Stimulated activated CD8-positive, alpha-beta memory T cell treated with anti-CD3 and anti-CD28 coated beads, Interleukin-2, amount 100 ng/mL, for 48 hours (primary cell): ENCODE data around the gene UBE2O.

Experiments used
- DNase-seq, 2 donors: peaks; one replicate each; pipeline ENCODE4 v3.0.0-alpha.2; 2020; ENCODE audit warnings: low read depth in 2 of 2

UBE2O gene

DNA sequence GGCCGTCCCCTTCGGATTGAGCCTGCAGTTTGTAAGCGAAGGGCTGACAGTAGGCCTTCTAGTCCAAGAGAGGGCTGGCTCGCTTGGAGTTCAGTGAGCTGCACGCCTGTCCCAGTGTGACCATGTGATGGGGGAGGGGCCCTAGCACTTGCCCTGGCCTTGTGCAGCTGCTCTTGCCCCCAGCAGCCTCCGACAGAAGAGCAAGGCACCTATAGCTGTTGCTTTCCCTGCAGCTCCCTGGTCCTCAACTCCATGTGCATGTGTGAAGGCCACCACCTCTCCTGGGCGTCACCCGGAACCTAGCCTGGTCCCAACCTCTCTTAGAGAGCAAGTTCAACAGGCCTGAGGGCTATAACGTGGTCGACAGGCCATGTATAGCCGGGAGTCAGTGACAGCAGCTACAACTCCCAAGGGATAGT, 62.9 kb downstream of the UBE2O start:
- DNase-seq, result no peak

DNA sequence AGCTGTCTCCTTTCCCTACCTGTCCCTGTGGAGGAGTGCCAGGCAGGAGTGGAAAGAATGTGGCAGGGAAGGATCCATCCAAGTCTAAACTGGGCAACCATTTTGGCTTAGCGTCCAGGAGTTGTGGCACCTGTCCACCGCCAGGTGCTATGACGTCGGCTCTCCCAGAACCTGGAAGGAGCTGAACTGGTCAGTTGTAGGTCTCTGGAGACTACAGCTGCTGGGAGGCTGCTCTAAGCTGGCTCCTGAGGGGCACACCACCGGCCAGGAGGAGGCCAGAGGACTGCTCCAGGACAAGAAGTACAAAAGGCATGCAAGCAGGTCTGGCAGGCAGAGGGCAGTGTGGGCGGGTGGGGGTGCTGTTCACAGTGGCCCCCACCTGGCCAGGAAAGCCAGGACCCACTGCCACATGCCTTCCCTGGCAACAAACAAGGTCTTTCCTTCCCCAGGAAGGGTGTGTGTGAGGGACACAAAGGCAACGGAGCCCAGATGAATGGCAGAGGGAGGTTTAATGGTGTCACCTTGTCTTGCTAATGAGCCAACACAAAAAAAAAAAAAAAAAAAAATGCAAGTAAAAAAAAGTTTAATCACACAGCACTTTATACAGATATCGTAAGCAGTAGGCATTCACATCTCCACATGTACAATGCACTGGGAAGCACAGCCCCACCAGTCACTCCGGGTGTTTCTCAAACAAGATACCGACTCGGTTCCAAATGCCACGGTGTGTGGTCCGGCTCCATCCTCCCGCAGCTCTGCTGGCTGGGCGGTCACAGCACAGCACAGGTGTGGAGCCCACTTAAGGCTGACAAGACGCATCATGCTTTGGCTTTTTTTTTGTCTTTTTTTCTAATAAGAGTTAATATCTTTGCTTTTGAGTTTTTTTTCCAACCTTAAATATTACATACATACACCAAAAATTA, 63.7 kb downstream of the UBE2O start:
- DNase-seq, result no peak

DNA sequence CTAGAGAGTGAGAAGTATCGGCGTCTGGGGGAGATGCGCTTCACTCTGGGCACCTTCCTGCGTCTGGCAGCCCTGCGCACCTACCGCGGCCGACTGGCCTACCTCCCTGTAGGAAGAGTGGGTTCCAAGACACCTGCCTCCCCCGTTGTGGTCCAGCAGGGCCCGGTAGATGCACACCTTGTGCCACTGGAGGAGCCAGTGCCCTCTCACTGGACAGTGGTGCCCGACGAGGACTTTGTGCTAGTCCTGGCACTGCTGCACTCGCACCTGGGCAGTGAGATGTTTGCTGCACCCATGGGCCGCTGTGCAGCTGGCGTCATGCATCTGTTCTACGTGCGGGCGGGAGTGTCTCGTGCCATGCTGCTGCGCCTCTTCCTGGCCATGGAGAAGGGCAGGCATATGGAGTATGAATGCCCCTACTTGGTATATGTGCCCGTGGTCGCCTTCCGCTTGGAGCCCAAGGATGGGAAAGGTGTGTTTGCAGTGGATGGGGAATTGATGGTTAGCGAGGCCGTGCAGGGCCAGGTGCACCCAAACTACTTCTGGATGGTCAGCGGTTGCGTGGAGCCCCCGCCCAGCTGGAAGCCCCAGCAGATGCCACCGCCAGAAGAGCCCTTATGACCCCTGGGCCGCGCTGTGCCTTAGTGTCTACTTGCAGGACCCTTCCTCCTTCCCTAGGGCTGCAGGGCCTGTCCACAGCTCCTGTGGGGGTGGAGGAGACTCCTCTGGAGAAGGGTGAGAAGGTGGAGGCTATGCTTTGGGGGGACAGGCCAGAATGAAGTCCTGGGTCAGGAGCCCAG, 65.8 kb downstream of the UBE2O start:
- DNase-seq, result no peak

- DNase-seq, result peak; percentile 81 to 82
Observed at GRCh38 chr17:76385892-76386786, 66.8 kb downstream of the UBE2O start.

GRCh38 chr17:76384987-76385891, 67.7 kb downstream of the UBE2O start:
- DNase-seq, result peak; percentile 28

DNA sequence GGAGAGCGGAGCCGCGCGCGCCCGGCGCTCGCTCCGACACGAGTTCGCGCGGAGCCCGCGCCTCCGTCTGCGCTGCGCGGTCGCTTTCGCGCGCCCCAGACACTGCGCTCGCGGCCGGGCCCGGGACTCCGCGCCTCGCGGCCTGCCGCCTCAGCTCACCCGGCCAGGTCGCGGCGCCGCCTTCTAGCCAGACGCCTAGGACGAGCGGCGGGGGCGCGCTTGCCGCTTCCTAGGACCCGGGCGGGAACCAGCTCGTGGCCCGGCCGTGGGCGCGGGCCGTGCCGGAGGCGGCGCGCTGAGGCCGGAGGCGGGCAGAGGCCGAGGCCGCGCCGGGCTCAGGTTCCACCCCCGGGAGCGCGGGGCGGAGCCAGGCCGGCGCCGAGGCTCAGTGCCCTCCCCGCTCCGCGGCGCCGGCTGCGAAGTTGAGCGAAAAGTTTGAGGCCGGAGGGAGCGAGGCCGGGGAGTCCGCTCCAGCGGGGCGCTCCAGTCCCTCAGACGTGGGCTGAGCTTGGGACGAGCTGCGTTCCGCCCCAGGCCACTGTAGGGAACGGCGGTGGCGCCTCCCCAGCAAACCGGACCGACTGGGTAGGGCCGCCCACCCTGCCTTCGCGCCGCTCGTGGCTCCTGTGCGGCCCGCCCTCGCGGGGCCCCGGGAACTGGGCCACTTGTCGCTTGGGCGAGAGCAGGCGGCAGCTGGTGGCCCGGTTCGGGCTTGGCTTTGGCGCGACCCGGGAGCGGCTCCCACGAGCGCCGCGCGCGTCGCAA, 68.5 kb downstream of the UBE2O start, which contains the start of gene SPHK1:
TSS of gene SPHK1 (plus strand) at position 388 of the 765 bp plus-strand sequence. CDS start 1,036 bp downstream, outside the sequence.
- DNase-seq, result peak; percentile 66 to 69

DNA sequence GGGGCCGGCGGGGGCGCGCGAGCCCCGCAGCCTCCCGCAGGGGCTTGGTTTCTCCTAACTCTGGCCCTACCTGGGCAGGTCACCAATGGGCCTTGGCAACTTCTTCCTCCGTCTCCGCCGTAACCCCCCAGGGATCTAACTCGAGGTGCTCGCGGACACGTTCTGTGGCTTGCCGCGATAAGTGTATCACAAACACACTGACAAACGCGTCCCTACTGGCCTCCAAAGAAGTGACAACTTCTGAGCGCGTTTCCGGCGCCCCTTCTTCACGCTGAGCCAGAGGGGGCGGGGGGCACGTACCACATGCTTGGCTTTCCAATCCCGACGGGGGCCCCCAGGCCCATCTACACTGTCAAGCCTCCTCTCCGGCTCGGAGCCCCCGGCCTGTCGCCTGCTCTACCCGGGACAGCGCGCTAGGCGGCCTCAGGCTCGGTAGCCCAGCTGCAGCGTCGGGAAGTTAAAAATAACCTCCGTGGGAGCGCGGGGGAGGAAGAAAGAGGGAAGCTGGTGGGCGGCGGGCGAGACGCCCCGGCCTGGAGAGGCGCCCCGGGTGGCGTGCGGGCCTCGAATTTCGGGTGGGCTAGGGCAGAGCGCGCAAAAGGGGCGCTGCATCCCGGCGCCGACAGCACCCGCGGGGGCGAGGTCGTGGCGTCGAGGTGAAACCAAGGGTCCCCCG, 69.3 kb downstream of the UBE2O start:
- peak; percentile 40 for DNase-seq

- peak; percentile 47 to 59 for DNase-seq
Observed at GRCh38 chr17:76382803-76383545, 70.0 kb downstream of the UBE2O start.

- DNase-seq, result peak in 1 of 2 donors; percentile 13
Observed at GRCh38 chr17:76382351-76382802, 70.6 kb downstream of the UBE2O start.

- DNase-seq, result no peak
Observed at GRCh38 chr17:76381633-76382350, 71.2 kb downstream of the UBE2O start.

- no peak for DNase-seq
Observed at GRCh38 chr17:76379646-76380376, 73.1 kb downstream of the UBE2O start.

GRCh38 chr17:76379275-76379641, 73.7 kb downstream of the UBE2O start:
- no peak for DNase-seq

DNA sequence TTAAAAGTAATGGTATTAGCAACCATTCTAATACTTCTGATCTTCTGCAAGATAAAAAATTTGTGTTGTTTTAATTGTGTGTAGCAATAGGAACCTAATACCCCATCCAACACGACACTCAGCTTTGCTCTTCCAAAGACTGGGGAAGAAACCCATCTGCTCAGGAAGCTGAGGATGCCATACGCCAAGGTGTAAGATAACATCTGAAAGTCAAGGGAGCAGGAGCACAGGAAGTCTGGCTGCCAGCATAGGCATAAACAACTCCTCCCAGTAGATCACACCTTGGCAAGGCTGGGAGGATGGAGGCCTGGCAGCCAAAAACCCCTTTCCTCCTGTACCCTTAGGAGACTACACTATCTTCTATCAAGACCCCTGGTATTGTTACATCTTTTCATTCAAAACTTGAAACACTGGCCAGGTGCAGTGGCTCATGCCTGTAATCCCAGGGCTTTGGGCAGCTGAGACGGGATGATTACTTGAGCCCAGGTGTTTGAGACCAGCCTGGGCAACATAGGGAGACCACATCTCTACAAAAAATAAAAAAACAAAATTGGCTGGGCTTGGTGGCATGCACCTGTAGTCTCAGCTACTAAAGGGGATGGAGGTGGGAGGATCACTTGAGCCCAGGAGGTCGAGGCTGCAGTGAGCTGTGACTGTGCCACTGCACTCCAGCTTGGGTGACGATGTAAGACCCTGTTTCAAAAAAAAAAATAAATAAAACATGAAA, 74.2 kb downstream of the UBE2O start:
- no peak for DNase-seq

DNA sequence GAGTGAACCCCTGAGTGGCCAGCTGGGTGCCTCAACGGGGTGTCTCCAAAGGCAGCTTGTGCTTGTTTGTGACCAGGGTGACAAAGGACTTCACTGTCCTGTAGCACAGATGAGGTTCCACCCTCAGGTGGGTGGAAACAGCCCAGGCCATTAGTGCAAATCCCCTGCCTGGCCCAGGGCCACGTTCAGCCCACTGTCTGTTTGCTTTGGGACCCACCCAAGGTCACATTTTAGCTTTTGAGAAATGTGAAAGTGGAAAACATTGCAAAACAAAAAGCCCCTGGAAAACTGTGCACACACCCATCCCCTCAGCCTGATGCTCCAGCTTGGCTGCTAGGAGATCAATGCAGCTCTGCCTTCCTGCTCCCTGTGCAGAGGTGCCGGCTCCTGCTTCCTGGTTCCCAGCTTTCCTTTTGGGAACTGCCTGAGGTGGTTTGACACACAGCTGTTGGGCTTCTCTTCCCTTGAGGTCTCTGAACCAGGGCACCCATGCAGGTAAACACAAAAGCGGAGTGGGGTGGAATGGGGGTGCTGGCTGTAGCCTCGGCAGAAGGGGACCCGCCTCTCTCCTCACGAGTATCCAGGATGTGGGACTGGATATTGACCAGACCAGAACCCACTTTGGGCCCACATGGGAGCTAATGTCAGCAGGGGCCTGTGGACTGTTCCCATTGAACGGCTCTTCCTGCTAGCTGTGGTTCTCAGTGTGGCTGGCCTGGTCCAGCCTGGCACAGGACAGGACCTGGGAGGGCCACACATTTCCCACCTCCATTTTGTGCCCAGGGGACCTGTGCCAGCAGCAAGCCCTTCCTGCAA, 76.4 kb downstream of the UBE2O start:
- DNase-seq, result no peak
